Heart left ventricle (tissue), 16 donors: ENCODE measurements around the gene PDE6D. TPM values are rescaled to one million over a fixed set of nuclear protein-coding genes. Genes with fewer than 3 reads are reported as not detected.

Experiments used
- ATAC-seq, 4 donors: fragments of 200-7000 bp; cut with Tn5 transposase; one replicate each; pipeline ENCODE4 v1.9.1; 2020 to 2022; ENCODE audit warnings: moderate library complexity in 4 of 4, mild to moderate bottlenecking in 3 of 4, moderate number of reproducible peaks in 1 of 4
- DNase-seq, 5 donors: peaks; one replicate each; pipeline ENCODE4 v3.0.0-alpha.2; 2020
- H3K27ac ChIP-seq, 12 donors: fragments of 200-600 bp; sonication (generic) in 4 of 12; one replicate each; pipeline versions ENCODE4 v1.5.0 to v1.8.0; 2016 to 2022; ENCODE audit warnings: mild to moderate bottlenecking in 2 of 12
- H3K27me3 ChIP-seq, 9 donors: fragments of 200-600 bp; sonication (generic) in 2 of 9; one replicate each; pipeline versions ENCODE4 v1.5.1 to v1.8.0; 2016 to 2022; ENCODE audit warnings: mild to moderate bottlenecking in 3 of 9
- H3K36me3 ChIP-seq, 9 donors: fragments of 200-600 bp; sonication (generic) in 2 of 9; one replicate each; pipeline versions ENCODE4 v1.5.0 to v1.8.0; 2018 to 2022; ENCODE audit warnings: mild to moderate bottlenecking in 2 of 9
- H3K4me1 ChIP-seq, 12 donors: fragments of 200-600 bp; sonication (generic) in 4 of 12; one replicate each; pipeline versions ENCODE4 v1.5.0 to v1.8.0; 2016 to 2022; ENCODE audit warnings: mild to moderate bottlenecking in 3 of 12
- H3K4me3 ChIP-seq, 12 donors: fragments of 200-600 bp; sonication (generic) in 4 of 12; one replicate each; pipeline versions ENCODE4 v1.5.0 to v1.8.0; 2017 to 2022; ENCODE audit warnings: mild to moderate bottlenecking in 9 of 12, moderate library complexity in 4 of 12
- H3K9me3 ChIP-seq, 12 donors: fragments of 200-600 bp; sonication (generic) in 4 of 12; one replicate each; pipeline versions ENCODE4 v1.5.0 to v1.8.0; 2016 to 2022; ENCODE audit warnings: mild to moderate bottlenecking in 1 of 12
- CTCF ChIP-seq, 12 donors: fragments of 200-600 bp; sonication (generic) in 4 of 12; IDR thresholded peaks; one replicate each; pipeline versions ENCODE4 v1.5.0 to v1.8.0; 2018 to 2022; ENCODE audit warnings: antibody characterized with exemption in 12 of 12, mild to moderate bottlenecking in 5 of 12
- POLR2A ChIP-seq, 2 donors: fragments of 450-650 bp; IDR thresholded peaks; one replicate each; pipeline ENCODE4 v1.6.1; 2017; ENCODE audit warnings: antibody characterized with exemption in 2 of 2, mild to moderate bottlenecking in 2 of 2, moderate library complexity in 2 of 2
- WGBS, 4 donors: extraction: QIAGEN DNeasy Blood & Tissue Kit in 2 of 4; methylation state at CpG; one replicate each; pipeline versions ENCODE4 v1.1.5 to v1.1.7; 2013 to 2018; 5-methylcytosine and 5-hydroxymethylcytosine counted together
- intact Hi-C, 10 donors: fragments of 100-400 bp; cut with DNase I; formaldehyde crosslinking; loops; one replicate each; pipeline versions ENCODE4 v1.11.1 to v1.14.2; 2022
- polyA plus RNA-seq, 2 donors: library from polyadenylated mRNA; stranded (reverse); fragments of 200-250 nt; gene quantifications; one replicate each; pipeline ENCODE4 v1.2.3, GENCODE V29; 2013
- total RNA-seq, 9 donors: library from RNA; depleted of rRNA in 2 of 9; stranded (reverse); fragments of >200 nt in 2 of 9; fragmentation: NEBNext Ultra II Directional in 3 of 9; extraction: Animal tissue kit (Norgen Biotek cat#: 25700) in 3 of 9; gene quantifications; one replicate each; pipeline versions ENCODE4 v1.1.0 to v1.2.4, GENCODE V29; 2016 to 2023
- donor health status: ischemic (EF 13 %, LVEDD 7.1; RV severe dilation, severe dysfunction).
- donor health status: healthy with polysubstance abuse.
- donor health status: DM: no; HTN: yes; CAD: no.
- donor health status: DM: no; HTN: no; CAD: no.
- donor health status: ischemic (EF 25% LVEDD 6.9; RV normal size, moderate dysfunction).
- donor health status: ischemic (EF 25% LVEDD 5.7; RV mildly dilated, moderate dysfunction).
- donor health status: healthy.
- donor health status: DM: yes; HTN: yes; CAD: no.
- donor health status: ischemic (EF 35%, LVEDD 5.7; RV mildly dilated, moderate dysfunction).
- donor health status: nonischemic (EF 11% LVEDD 7.7; RV severe dilation, severe dysfunction).
- donor health status: DM: yes; HTN: yes; CAD: no.
- donor health status: PGD.
- donor health status: ischemic (EF 29% LVEDD 5.4; RV normal size, mild dysfunction).
- donor health status: nonischemic (EF 23%, LVEDD 6.1; RV moderate dilation, normal function).

The PDE6D gene
- total and polyA plus RNA-seq, 11 donors: 12.3 to 30.1 (median 19.8) TPM

- DNase-seq: peak in 2 of 5 donors; percentile 19 to 57
- Histone ChIP-seq H3K4me1 (peaks cover 0 to 7% (median 0%) of the 10 kb centered on the region in 12 donors), H3K9me3 (no peaks in the 10 kb centered on the region), H3K27me3 (no peaks in the 10 kb centered on the region), H3K36me3 (no peaks in the 10 kb centered on the region), H3K27ac (no peak overlapping the region), H3K4me3 (no peak overlapping the region)
- 90 to 98% (median 96%) methylated on average over 13 of the region's 13 CpGs for WGBS, 4 donors
- intact Hi-C loops: no loop called here
- TF ChIP-seq CTCF (IDR thresholded peaks at IDR 0.05): no peak
- no peak for TF ChIP-seq POLR2A (IDR thresholded peaks at IDR 0.05)
- ATAC-seq: peak in 1 of 4 donors; percentile 20
These were observed 88.2 kb downstream of the PDE6D start for GRCh38 chr2:231692847-231693246.

GRCh38 chr2:231691251-231691772 lies 89.8 kb downstream of the PDE6D start:
- ATAC-seq: no peak
- WGBS, 4 donors: 58 to 68% (median 63%) methylated on average over 9 of the region's 9 CpGs
- Histone ChIP-seq H3K4me1 (peaks cover 0 to 15% (median 6%) of the 10 kb centered on the region in 12 donors), H3K4me3 (no peak overlapping the region), H3K9me3 (no peaks in the 10 kb centered on the region), H3K27me3 (no peaks in the 10 kb centered on the region), H3K27ac (no peak overlapping the region), H3K36me3 (no peaks in the 10 kb centered on the region)
- DNase-seq: peak in 1 of 5 donors; percentile 7
- intact Hi-C loops: no loop called here
- TF ChIP-seq CTCF (IDR thresholded peaks at IDR 0.05): no peak
- no peak for TF ChIP-seq POLR2A (IDR thresholded peaks at IDR 0.05)

GRCh38 chr2:231689124-231689893 lies 91.8 kb downstream of the PDE6D start:
- 75 to 82% (median 80%) methylated on average over 14 to 15 of the region's 15 CpGs for WGBS, 4 donors
- Histone ChIP-seq H3K4me1 (peaks cover 0 to 21% (median 6%) of the 10 kb centered on the region in 12 donors), H3K36me3 (no peaks in the 10 kb centered on the region), H3K27ac (no peak overlapping the region), H3K4me3 (no peak overlapping the region), H3K9me3 (no peaks in the 10 kb centered on the region), H3K27me3 (no peaks in the 10 kb centered on the region)
- TF ChIP-seq POLR2A (IDR thresholded peaks at IDR 0.05): no peak
- TF ChIP-seq CTCF (IDR thresholded peaks at IDR 0.05): no peak
- ATAC-seq (no peak), DNase-seq (peak in 1 of 5 donors; percentile 12)
- intact Hi-C loops: no loop called here

- DNase-seq (peak in 2 of 5 donors; percentile 26 to 40), ATAC-seq (peak in 1 of 4 donors; percentile 7)
- Histone ChIP-seq H3K36me3 (no peaks in the 10 kb centered on the region), H3K4me1 (peaks cover 0 to 26% (median 6%) of the 10 kb centered on the region in 12 donors), H3K9me3 (no peaks in the 10 kb centered on the region), H3K4me3 (no peak overlapping the region), H3K27ac (no peak overlapping the region), H3K27me3 (no peaks in the 10 kb centered on the region)
- 75 to 92% (median 86%) methylated on average over 12 to 17 of the region's 17 CpGs for WGBS, 4 donors
- intact Hi-C loops: no loop called here
- no peak for TF ChIP-seq POLR2A (IDR thresholded peaks at IDR 0.05)
- TF ChIP-seq CTCF (IDR thresholded peaks at IDR 0.05): no peak
These were observed 92.4 kb downstream of the PDE6D start for GRCh38 chr2:231688719-231689118.
